Measurements from ENCODE around the gene SLC22A16.
"Not testable (repeated sequence)": the region's sequence is repeated elsewhere in the genome, so short reads cannot be mapped to it uniquely, and the experiment has no call there.

Gene SLC22A16, protein sequence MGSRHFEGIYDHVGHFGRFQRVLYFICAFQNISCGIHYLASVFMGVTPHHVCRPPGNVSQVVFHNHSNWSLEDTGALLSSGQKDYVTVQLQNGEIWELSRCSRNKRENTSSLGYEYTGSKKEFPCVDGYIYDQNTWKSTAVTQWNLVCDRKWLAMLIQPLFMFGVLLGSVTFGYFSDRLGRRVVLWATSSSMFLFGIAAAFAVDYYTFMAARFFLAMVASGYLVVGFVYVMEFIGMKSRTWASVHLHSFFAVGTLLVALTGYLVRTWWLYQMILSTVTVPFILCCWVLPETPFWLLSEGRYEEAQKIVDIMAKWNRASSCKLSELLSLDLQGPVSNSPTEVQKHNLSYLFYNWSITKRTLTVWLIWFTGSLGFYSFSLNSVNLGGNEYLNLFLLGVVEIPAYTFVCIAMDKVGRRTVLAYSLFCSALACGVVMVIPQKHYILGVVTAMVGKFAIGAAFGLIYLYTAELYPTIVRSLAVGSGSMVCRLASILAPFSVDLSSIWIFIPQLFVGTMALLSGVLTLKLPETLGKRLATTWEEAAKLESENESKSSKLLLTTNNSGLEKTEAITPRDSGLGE

DNA sequence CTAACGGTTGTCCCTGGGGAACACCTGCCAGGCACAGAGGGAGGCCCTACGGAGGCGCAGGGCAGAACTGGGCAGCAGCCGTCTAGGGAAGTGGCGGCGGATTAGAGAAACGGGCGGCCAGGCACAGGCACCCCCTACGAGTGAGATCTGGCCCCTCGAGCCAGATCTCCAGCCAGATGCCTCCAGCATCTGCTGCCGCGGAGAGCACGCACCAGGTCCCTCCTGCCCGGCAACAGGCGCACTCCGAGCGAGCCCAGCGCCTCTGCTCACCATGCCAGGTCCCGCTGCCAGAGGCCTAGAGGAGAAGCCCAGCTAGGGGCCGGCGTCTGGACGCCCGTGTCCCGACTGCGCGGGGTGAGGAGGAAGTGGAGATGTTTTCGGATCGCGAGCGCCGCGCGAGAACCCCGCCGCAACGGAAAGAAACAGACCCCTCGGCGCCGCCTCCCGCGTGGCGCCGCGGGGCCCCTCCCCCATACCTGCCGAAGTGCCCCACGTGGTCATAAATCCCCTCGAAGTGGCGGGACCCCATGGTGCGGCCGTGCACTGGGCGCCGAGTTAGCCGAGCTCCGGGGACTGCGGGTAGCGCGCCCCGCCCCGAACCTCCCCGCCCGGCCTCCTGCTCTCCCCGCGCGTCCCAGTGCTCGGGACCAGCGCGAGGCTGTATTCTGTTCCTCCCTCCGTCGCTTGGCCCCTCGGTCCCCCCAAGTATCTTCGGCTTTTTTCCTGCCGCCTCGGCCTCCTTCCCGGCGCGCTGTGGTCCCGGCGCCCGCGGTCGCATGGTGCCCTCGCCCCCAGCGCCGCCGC lies at the start of gene SLC22A16:
SLC22A16 (minus strand) TSS at position 568 of the 804 bp plus-strand sequence; CDS start at position 529, 39 bp downstream.
- no peak for DNase-seq (ENCODE audit: low read depth)

DNA sequence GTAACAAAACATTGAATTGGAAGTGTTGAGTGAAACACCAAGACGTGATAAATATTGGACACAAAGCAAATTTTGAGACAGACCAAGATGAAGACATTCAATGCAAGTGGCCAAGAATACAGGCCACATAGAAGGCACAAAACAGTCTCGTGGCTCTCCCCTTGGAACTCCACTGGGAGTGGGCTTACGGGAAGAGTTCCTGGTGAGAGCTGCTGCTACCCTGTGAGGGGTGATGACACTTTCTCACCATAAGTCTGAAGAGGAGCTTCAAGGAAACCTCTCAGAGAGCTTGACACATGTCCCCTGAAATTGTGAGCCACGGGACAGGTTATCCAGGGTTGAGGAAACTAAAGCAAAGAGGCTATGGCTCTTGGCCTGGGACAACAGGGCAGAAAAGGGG lies 48.6 kb upstream of the SLC22A16 start:
- DNase-seq (ENCODE audit: low read depth), result no peak

DNA sequence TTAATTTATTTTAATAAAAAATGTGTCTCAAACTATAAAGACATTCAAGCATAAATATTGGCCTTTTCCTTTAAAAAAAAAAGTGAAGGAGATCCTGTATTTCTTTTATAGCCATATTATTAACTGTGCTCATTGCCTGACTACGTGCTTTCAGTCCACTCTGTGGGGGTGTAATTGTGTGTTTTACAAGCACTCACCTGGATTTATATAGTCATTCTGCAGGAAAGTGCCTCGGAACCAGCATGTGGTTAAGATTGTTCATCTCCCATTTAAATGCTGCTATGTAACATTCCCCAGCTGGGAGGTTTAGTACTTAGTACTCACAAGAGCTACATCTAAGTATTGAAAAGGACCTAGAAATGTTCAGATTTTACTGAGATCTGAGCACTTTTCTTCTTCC lies 47.9 kb upstream of the SLC22A16 start:
- DNase-seq (ENCODE audit: low read depth), result no peak

DNA sequence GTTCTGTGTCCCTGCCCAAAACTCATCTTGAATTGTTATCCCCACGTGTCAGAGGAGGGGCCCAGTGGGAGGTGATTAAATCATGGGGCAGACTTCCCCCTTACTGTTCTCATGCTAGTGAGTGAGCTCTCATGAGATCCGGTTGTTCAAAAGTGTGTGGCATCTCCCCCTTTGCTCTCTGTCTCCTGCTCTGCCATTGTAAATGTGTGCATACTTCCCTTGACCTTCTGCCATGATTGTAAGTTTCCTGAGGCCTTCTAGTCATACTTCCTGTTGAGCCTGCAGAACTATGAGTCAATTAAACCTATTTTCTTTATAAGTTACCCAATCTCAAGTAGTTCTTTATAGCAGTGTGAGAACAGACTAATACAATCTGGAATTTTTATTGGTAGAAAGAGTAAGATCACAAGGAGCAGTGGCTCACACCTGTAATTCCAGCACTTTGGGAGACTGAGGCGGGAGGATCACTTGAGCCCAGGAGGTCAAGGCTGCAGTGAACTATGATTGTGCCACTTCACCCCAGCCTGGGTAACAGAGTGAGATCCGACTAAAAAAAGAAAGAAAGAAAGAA lies 47.1 kb upstream of the SLC22A16 start:
- DNase-seq (ENCODE audit: low read depth), result no peak

DNA sequence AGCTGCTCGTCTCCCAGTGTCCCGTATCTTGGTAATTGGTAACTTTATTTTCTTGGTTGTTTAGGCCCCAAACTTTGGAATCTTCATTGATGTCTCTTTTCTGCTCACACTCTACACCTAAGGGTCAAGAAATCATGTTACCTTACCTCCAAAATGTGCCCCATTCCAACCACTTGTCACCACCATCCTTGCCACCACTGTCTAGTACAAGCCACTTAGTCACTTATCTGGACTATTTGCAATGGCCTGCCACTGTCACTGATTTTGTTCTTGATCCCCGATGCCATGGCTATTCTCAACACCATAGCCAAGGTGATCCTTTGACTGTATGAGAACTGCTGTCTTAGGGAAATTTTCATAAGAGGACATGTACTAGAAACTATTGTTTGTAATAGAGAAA lies 46.0 kb upstream of the SLC22A16 start:
- DNase-seq (ENCODE audit: low read depth), result no peak

DNA sequence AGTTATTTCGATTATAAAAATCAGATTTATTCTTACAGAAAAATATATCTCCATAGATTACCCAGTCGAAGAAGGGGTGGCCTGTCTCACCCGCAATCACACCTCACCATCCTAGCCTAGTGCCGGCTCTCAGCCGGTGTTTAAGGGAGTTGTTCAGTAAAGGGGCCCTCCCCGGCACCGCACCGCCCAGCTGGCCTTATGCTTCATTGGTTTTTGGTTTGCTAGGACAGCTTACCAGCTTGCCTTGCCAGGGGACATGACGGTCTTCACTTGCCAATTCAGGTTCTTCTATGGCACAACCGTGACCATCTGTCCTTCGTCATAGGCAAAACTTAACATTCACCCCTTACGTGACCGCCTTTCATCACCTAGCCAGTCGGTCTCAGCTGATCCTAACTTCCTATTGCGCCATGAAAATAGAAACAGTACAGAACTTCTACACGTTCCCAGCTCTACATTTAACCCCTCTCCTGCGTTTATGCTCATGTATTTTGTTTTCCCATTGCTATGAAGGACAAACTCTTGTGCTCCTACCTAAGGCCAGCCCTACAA lies 44.7 kb upstream of the SLC22A16 start:
- DNase-seq (ENCODE audit: low read depth), result no peak

DNA sequence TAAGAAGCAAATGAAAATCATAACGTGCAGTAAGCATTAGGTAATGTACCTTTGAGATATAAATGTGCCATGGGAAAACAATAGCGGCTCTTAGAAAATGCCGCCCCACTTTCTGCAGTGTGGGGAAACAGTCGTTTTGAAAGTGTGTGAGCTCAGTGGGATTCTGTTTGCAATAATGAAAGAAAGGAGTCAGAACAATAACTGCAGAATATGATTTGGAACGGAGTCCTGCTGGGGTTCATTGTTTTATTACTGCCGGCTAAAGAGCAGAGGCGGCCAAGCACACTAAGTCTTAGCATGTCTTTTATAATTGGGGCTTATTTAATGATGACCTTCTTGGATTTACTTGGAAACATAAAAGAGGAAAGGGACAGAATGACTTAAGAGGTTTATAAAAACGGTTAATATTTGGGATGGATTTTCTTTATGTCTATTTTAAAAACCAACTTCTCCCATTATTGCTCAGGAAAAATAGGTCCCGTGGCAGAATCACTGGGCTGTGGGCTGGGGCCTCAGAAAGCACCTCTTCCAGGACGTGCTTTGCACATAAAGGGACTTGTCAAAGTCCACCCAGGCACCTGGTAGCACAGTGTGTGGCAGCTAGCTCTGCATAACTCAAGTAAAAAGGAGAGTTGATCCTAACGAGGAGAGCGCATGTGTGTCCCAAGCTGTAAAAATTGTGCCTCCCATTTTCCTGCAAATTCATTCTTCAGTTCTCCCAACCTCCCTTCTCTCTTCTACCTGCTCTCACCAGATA lies 44.0 kb upstream of the SLC22A16 start:
- no peak for DNase-seq (ENCODE audit: low read depth)

DNA sequence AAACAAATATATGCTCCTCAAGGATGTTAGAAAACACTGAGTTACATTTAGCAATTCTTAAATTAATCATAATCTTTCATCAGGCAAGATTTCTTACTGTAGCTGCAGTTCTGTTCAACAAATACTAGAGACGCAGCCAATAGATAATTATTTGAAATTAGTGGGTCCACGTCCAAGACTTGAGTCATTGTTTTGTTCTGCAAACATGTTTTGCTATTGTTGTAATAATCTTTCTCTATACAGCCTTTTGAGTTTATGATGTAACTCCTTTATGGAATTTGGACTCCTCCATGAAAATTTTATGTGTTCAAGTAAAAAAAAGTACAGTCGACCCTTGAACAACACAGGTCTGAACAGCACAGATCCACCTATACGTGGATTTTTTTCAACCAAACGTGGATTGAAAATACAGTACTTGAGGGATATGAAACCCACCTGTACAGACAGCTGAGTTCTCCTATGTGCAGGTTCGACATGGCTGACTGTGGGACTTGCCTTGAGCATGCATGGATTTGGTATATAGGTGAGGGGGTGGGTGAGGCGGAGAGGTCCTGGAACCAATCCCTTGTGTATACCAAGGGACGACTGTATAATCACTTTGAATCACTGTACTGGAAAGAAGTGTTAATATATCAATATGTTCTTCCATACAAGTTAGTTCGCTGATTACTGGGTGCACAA lies 41.3 kb upstream of the SLC22A16 start:
- DNase-seq (ENCODE audit: low read depth), result no peak

DNA sequence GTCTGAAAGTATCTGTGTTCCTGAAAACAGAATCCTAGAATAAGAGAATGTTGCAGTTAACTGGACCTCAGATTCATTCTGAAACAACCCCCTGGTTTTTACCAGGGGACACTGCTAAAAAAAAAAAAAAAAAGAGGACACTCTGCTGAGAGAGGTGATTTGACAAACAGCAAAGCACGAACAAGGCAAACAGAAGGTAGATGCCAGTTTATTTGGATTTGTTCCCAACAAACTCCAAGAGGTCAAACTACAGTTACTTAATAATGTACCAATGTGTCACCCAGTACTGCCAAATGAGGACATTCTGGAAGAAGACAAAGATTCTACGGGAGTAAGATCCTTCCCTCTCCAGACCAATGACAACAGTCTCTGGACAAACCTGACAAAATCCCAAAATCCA lies 40.6 kb upstream of the SLC22A16 start:
- DNase-seq (ENCODE audit: low read depth), result no peak

DNA sequence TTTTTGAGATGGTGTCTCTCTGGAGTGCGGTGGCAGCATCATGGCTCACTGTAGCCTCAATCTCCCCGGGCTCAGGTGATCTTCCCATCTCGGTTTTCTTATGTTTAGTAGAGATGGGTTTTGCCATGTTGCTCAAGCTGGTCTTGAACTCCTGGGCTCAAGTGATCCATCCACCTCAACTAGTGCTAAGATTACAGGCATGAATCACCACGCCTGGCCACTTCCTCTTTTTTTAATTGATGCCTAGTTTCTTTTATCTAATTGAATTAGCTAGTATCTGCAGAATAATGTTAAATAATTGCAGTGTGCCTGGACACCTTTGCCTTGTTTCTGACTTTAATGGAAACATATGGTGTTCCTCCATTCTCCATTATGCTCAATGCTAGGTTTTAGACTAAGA lies 38.4 kb upstream of the SLC22A16 start:
- DNase-seq (ENCODE audit: low read depth), result no peak

DNA sequence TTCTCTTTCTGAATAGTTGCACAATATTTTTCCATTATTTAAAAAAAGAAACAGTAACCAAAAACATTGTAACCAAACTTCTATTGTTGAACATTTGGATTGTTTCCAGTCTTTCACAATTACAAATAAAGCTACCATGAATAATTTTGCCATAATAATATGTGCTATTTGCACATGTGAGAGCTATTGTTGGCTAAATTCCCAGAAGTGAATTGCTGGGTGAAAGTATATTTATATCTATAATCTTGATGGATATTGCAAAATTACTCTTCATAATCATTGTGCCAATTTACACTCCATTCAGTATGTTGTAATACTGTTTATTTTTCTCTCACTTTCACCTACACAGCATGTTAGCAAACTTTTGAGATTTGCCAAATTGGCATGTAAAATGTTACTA lies 36.6 kb upstream of the SLC22A16 start:
- DNase-seq (ENCODE audit: low read depth), result no peak

DNA sequence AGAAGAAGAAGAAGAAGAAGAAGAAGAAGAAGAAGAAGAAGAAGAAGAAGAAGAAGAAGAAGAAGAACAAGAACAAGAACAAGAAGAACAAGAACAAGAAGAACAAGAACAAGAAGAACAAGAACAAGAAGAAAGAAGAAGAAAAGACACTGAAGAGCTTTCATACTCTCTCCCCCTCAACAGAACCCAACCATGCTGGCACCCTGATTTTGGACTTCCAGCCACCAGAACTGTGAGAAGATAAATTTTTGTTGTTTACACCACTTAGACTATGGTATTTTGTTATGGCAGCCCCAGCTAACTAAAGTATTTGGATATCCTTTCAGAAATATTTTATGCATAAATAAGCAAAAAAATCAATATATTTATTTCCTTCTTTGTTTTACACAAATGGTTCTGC lies 36.1 kb upstream of the SLC22A16 start:
- not testable (repeated sequence) for DNase-seq (ENCODE audit: low read depth)

DNA sequence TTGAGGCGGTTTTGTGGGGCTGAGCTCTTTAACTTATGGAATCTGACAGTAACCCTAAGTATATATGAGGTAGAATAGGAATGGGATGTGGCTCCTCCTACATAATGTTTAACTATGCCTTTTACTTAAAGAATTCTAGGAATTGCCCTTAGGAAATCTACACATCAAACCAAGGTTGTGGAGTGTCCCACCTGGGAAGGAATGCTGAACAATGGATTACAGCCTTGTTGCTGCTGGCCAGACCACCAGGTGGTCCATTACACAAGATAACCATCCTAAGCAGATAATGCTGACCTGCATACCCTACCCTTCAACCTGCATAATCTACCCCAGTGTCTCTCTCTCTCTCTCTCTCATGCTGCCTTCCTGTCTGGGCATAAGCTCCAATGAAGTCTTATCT lies 35.0 kb upstream of the SLC22A16 start:
- DNase-seq (ENCODE audit: low read depth), result no peak

DNA sequence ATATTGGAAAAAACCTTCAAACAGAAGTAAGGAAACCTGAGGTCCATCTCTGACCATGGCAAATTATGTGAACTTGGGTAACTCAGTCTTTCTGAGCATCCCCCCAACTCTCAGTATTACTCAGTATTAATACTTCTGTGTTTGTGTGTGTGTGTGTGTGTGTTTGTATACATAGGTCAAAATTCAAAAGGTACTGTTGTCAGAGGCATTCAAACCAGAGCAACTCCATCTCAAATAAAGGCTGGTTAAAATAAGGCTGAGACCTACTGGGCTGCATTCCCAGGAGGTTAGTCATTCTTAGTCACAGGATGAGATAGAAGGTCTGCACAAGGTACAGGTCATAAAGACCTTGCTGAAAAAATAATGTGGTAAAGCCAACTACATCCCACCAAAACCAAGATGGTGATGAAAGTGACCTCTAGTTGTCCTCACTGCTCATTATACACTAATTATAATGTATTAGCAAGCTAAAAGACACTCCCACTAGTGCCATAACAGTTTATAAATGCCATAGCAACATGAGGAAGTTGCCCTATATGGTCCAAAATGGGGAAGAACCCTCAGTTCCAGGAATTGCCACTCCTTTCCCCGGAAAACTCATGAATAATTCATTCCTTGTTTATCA lies 33.3 kb upstream of the SLC22A16 start:
- peak; percentile 51 for DNase-seq (ENCODE audit: low read depth)

DNA sequence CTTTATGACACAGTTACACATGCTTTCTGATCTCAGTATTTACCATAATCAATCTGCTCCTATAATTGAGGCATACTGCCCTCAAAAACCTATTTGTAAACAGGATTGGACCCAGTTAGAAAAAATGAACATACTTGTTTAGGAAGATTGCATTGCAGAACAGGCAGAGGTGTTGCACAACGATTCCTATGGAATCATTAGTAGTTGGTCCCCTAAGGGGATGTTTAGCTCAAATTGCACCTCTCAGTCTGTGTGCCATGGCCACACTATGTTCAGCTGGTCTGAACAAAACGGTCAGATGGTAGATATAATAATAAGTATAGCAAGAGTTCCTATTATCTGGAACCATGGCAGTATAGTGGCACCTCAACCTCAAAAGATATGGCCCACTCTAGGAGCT lies 28.5 kb upstream of the SLC22A16 start:
- not testable (repeated sequence) for DNase-seq (ENCODE audit: low read depth)

DNA sequence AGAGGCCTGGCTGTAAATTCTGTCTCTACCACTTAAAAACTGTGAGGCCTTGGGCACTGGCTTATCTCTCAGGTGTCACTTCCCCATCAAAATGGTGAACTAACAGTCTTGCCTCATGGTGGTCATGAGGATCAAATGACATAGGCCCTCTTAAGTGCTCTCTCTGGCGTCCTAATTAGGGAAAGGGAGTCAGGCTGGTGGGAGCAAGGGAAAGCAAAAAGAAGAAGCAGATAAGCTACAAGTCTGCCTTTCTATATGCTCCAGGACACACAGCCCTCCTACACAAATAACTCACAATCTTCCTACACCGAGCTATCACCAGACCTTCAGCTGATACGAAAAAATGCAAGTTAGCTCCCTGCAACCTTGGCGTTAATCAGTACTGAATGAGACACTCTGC lies 19.5 kb upstream of the SLC22A16 start:
- DNase-seq (ENCODE audit: low read depth), result no peak

DNA sequence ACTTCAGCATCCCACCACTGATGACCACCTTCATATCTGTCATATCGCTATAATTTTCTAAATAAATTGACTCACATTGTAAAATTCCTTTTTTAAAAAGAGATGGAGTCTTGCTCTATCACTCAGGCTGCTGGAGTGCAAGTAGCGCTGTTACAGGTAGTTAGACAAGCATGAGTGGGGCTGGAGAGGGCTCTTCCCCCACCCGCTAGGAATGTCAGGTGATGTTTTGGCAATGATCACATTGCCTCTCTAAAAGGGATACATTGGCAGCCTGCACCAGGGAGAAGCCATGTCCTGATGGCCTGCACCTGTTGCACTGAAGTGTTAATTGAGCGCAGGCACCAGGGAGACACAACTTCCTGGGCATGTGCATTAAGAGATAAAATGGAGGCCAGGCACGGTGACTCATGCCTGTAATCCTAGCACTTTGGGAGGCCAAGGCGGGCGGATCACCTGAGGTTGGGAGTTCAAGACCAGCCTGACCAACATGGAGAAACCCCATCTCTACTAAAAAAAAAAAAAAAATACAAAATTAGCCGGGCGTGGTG lies 16.9 kb upstream of the SLC22A16 start:
- no peak for DNase-seq (ENCODE audit: low read depth)

DNA sequence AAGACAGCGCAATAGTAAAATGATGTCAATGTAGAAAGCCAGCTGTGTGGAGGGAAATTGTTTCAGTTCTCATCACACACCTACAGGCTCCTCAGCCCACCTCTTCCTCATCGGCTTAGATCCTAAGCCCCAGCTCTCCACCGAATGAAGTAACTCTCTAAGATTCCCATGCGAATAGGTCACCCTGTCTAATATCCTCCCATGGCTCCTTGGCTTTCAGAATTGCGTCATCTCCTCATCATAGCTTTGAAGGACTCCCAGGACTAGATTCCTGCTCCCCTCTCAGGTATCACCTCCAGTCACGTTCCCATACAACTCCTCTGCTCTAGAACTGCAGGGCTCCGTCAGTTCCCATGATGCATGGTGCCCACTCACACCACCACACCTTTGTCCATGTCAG lies 16.2 kb upstream of the SLC22A16 start:
- DNase-seq (ENCODE audit: low read depth), result no peak

DNA sequence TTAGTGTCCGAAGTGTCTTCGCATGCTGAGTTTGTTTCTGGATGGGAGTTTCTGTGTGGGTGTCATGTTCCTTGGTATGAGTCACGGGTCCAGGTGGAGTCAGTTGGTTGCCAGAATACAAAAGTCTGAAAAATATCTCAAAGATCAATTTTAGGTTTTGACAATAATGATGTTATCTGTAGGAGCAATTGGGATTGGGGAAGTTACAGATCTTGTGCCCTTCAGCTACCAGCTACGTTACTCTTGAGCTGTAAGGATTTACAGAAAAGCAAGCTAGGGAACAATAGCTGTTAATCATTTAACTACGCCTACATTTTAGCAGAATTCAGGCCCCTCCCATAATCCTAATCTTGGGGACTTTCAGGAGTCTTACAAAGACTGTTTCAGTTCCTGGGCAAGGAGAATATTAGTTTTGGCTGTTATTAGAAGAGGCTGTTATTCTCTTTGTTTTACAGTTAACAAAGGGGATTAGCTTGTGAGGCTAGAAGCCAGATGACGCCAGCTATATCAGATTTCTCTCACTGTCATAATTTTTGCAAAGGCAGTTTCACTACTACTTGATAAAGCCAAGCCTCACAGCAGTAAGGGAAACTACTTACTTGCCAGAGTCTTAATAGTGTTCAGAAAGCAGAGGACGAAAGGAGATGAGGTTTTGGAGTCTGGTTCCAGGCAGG lies 15.4 kb upstream of the SLC22A16 start:
- DNase-seq (ENCODE audit: low read depth), result no peak

DNA sequence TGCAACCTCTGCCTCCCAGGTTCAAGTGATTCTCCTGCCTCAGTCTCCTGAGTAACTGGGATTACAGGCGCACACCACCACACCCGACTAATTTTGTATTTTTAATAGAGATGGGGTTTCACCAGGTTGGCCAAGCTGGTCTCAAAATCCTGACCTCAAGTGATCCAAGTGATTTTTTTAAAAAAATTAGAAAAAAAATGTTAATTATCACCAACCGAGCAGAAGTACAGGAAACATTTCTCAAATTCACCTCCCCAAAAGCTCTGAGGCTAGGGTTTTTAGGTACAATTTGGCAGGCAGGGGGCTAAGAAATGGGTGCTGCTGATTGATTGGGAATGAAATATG lies 14.9 kb upstream of the SLC22A16 start:
- DNase-seq (ENCODE audit: low read depth), result no peak
